ENCODE results near the gene ABT1.
A peak's percentile ranks its signal among the peaks of the same experiment; 100 is the strongest.

Gene ABT1

GRCh38 chr6:26561533-26562466 is 35.0 kb upstream of the ABT1 start:
- no peak for DNase-seq (ENCODE audit: extremely low spot score)
- CTCF ChIA-PET = interaction anchor here (1.1 to 1.7 kb wide), 4 partner anchors 10 to 227 kb away, joined by 3 to 14 read pairs (median 4); no protein-coding TSS in a partner anchor

GRCh38 chr6:26563488-26563887 is 33.3 kb upstream of the ABT1 start:
- no peak for DNase-seq (ENCODE audit: extremely low spot score)
- TF ChIP-seq CTCF (IDR thresholded peaks at IDR 0.05; ENCODE audit: control extremely low read depth, extremely low read depth, low read depth, missing control alignments) = no peak
- CTCF ChIA-PET = interaction anchor here (1.2 to 1.8 kb wide), 3 partner anchors 8 to 222 kb away, joined by 5 to 8 read pairs (median 6); no protein-coding TSS in a partner anchor
- POLR2A ChIA-PET = no interaction called here

More at GRCh38 chr6:26561533-26562466, 35.0 kb upstream of the ABT1 start:
- TF ChIP-seq CTCF (IDR thresholded peaks at IDR 0.05; ENCODE audit: control extremely low read depth, extremely low read depth, low read depth, missing control alignments) = no peak
- POLR2A ChIA-PET = no interaction called here

- POLR2A ChIA-PET = interaction anchor here (0.6 to 1.7 kb wide), 5 partner anchors 12 to 578 kb away, joined by 3 to 4 read pairs (median 3); a partner anchor contains a TSS
- peak; percentile 82 for DNase-seq (ENCODE audit: extremely low spot score)
- peak; percentile 38 for TF ChIP-seq CTCF (IDR thresholded peaks at IDR 0.05; ENCODE audit: control extremely low read depth, extremely low read depth, low read depth, missing control alignments)
Measured at GRCh38 chr6:26568601-26569432, 27.9 kb upstream of the ABT1 start.

GRCh38 chr6:26569433-26569764 is 27.4 kb upstream of the ABT1 start:
- no peak for TF ChIP-seq CTCF (IDR thresholded peaks at IDR 0.05; ENCODE audit: control extremely low read depth, extremely low read depth, low read depth, missing control alignments)
- ChIA-PET POLR2A (interaction anchor here (0.8 to 1.7 kb wide), 2 partner anchors 353 to 578 kb away, joined by 3 to 4 read pairs; a partner anchor contains a TSS), CTCF (interaction anchor here (0.8 to 20.8 kb wide), 14 partner anchors 11 to 1203 kb away, joined by 3 to 280 read pairs (median 4); partner anchors contain the start of gene ABT1)
- DNase-seq (ENCODE audit: extremely low spot score) = no peak

More at GRCh38 chr6:26568601-26569432, 27.9 kb upstream of the ABT1 start:
- CTCF ChIA-PET = interaction anchor here (0.8 to 20.8 kb wide), 17 partner anchors 10 to 1204 kb away, joined by 3 to 280 read pairs (median 4); partner anchors contain the start of gene ABT1

- CTCF ChIA-PET = interaction anchor here (0.8 to 20.8 kb wide), 11 partner anchors 9 to 509 kb away, joined by 3 to 280 read pairs (median 4); partner anchors contain the start of gene ABT1
- no peak for TF ChIP-seq CTCF (IDR thresholded peaks at IDR 0.05; ENCODE audit: control extremely low read depth, extremely low read depth, low read depth, missing control alignments)
- no peak for DNase-seq (ENCODE audit: extremely low spot score)
- POLR2A ChIA-PET = interaction anchor here (0.8 to 1.7 kb wide), 2 partner anchors 354 to 577 kb away, joined by 3 to 4 read pairs; a partner anchor contains a TSS
Measured at GRCh38 chr6:26570027-26570809, 26.5 kb upstream of the ABT1 start.

Data from GM10248 (cell line).